HL-60/S4 (cell line): Measurements from ENCODE around the gene ANKRD6.
"Not testable (repeated sequence)": the region's sequence is repeated elsewhere in the genome, so short reads cannot be mapped to it uniquely, and the experiment has no call there.

ENCODE experiments used
- in situ Hi-C: fragments of 300-500 bp; cut with MboI; formaldehyde crosslinking; loops from 2 replicates; pipeline ENCODE4 v1.14.3; 2022; ENCODE audit warnings: low sequenced_read_pairs

The ANKRD6 gene

DNA sequence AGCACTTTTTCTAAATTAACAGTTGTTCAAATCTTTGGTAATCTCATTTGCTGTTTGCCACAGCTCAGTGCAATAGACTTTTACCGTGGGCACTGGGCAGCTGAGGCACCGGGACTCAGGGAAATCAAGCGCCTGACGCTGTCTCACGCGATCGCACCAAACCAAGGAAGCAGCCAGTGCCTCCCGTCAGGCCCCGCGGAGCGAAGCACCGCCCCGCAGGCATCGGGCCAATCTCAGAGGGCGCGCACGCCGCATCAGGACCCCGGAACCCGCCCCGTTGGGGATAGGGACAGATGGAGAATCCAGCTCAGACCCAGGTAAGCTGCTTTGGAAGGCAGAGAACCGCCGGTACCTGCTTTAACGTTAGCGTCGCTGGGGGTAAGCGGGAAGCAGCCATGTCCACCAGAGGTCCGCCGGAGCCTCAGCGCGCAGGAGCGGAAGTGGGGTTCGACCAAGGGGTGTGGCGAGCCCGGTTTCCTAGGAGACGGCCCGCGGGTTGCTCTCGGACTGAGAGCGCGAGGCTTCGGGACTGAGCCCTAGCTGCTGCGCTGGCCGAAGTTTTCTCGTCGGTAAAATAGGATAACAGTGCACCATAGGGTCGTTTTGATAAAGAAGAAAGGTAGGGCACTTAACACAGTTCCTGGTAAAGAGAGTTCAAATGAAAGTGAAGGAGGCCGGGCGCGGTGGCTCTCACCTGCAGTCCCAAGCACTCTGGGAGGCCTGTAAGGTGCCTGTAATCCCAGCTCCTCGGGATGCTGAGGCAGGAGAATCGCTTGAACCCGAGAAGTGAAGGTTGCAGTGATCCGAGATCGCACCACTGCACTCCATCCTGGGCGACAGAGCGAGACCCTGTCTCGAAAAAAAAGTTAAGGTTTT is 205.6 kb downstream of the ANKRD6 start, which contains the start of gene LYRM2:
Gene LYRM2, minus strand, starts transcription at position 428 of the 876 bp plus-strand sequence. Its CDS starts 31 bp downstream, at position 397.
- in situ Hi-C loops = no loop called here

DNA sequence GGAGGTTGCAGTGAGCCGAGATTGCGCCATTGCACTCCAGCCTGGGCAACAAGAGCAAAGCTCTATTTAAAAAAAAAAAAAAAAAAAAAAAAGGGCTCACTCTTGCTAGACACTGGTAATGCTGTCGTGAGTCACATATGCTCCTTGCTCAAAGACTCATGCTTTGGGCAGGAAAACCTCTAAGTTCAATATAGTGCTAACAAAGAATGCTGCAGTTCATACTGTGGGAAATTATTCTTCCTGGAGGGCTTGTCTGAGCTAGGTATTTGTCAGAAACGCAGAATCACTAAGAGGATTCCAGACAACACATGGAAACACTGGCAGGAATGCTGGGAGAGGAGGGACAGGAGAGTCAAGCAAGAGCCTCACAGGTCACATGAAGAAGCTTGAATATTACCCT is 207.9 kb downstream of the ANKRD6 start:
- in situ Hi-C loops = no loop called here

DNA sequence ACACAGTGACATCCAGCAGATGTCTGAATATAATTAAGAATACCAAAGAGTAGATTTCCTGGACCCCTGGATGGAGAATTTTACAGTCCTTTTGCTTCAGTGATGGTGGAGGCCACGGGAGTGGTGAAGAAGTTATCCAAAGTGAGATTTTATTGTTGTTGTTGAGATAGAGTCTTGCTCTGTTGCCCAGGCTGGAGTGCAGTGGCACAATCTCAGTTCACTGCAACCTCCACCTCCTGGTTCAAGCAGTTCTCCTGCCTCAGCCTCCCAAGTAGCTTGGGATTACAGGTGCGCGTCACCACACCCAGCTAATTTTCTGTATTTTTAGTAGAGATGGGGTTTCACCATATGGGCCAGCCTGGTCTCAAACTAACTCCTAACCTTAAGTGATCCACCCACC is 208.6 kb downstream of the ANKRD6 start:
- in situ Hi-C loops = not testable (repeated sequence)

DNA sequence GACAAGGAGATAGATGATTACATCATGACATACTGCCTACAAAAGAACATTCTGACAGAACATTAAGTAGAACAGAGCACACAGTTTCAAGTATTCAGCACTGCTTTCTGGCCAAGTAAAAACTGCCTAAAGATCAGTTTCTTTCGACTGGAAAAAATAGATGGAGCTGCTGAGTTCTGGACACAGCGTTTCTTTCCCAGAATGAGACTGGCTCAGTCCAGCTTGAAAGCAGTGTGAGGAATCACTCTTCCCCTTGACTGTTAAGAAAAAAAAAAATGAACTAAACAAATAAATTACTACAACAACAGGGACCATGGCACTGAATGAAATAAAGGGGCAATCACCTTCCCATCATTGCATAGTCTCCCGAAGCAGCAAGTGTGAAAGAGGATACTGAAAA is 210.0 kb downstream of the ANKRD6 start:
- in situ Hi-C loops = no loop called here

DNA sequence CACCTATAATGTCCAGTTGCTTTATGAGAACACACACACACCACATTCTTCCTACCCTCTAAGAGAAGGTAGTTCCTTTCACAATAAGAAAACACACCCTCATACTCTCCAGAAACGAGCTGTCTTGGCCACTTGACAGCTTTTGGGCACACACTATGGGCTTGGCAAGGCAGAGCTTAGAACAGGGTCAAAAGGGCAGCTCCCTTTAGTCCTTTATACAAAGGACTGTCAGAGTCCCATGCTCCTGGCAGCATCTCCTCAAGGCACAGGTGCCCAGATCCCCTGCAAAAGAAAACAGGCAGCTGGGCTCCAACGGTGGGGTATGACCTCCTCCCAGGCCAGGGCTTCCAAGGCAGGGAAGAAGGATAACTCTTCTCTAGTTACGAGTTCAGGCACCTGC is 210.5 kb downstream of the ANKRD6 start:
- in situ Hi-C loops = no loop called here

DNA sequence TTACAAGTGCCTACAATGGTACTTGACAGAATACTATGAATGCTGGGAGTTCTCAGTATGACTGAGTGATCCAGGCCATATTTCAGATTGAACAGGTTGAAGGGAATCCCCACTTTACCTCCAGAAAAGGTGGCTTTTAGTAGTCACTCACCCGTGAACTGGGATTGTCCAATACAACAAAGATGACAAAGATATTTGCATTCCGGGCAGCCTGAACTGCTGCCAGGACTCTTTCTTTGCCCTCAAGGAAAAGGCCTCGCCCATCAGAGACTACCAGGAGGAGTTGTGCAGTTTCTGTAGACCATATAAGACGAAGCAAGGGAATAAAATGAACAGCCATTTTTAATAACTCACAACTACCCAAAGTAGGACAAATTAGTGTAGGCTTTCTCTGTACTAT is 211.9 kb downstream of the ANKRD6 start:
- in situ Hi-C loops = no loop called here

DNA sequence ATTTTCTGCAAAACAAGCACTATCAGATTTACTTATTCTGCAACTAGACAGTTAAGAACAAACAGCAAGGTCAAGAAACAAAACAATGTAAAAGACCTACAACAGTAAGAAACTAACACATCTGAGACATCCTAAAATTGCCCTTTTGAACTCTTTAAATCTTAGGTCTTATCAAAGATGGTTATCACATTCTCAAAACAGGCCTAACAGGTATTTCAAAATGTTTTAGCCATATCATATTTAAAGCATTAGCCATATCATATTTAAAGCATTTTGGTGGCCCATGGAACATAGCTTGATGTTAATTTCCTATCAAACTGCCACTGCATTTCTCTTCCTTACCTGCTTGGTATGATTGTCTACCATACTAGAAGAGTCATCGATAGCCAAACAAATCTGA is 216.7 kb downstream of the ANKRD6 start:
- in situ Hi-C loops = no loop called here

DNA sequence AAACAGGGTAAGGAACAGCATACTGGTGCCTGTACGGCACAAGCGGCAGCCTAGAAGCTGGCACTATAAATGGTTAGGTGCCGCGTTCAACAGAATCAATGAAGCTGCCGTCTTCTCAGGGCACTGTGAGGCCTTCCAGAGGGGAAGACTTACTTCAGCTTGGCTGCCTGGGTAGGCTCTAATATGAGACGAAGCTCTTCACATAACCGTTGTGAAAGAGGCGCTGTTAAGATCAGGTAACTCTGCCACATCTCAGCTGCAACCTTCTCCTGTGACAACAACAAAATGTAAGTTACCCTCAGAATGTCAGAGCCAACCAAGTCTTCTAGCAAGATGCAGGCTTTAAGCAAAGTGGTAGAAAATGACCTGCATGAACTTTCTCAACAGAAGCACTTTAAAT is 217.6 kb downstream of the ANKRD6 start:
- in situ Hi-C loops = no loop called here

DNA sequence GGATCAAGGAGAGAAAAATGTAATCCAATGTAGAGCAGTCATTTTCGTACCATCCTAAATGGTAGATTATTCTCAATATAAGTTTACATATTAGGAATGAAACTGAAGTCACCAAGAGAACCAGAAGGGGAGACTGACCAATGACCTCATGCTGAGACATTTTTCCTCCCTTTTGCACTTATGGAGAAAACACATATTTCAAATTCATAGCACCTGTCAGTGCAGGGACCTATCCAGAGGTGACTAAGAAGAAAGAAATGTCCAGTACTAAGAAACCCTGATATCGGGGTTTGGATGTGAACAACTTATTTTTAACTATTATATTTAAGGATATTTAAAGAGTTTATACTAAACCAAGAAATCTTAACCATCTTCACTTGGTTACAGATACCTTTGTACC is 222.2 kb downstream of the ANKRD6 start:
- in situ Hi-C loops = no loop called here

DNA sequence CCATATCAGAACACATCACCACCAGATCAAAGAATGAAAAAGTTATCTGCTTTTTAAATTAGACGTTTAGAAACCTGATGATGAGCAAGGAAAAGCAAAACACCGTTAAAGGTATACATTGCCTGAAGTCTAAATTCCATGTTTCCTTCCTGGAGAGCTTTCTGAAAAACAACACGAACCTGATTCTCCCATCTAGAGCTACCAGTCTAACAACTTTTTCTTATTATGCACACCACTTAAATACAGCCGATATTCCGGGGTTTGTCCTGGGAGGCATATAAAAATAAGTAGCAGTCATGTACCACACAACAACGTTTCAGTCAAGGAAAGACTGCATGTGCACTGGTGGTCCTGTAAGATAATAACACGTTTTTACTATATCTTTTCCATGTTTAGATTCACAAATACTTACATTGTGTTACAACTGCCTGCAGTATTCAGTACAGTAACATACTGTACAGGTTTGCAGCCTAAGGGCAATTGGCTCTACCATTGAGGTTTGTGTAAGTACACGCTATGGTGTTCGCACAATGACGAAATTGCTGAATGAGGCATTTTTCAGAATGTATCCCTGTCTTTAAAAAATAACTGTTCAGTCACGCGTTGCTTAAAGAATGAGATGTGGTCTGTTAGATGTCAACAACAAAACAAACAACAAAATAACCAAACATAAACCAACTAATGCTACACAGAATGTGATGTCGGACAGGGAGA is 224.7 kb downstream of the ANKRD6 start:
- in situ Hi-C loops = no loop called here

DNA sequence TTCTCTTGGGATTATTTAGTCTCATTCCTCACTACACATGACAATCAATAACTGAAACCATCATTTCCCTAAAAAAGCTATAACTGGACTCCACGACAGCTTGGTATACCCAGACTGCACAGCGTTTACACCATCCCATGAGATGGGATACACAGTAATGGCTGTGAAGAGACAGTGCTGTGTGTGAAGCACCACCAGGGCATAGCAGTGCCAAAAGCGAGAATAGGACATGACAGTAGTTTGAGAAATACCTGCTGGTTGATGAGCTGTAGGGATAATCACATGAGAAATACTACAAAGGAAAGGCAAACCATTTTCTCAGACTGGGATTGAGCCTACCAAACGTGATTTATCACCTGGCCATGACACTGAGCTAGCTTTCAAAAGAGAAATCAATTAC is 228.0 kb downstream of the ANKRD6 start:
- in situ Hi-C loops = no loop called here

DNA sequence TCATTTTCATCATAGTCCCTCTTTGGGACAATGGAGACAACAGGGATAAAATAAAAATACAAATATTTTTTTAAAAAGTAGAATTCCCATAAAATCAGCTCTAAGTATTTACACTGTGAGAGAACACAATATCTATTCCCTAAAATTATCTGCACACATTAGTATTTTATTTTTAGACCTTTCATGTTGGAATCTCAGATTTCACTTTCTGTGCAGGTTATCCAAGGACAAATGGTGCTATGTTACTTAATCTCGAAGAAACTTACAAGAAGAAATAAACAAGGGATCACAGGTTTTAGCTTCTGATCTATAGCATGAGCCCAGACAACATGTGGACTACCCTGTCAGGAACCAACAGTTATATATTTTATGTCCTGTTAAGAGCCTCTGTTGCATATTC is 228.6 kb downstream of the ANKRD6 start:
- in situ Hi-C loops = no loop called here

DNA sequence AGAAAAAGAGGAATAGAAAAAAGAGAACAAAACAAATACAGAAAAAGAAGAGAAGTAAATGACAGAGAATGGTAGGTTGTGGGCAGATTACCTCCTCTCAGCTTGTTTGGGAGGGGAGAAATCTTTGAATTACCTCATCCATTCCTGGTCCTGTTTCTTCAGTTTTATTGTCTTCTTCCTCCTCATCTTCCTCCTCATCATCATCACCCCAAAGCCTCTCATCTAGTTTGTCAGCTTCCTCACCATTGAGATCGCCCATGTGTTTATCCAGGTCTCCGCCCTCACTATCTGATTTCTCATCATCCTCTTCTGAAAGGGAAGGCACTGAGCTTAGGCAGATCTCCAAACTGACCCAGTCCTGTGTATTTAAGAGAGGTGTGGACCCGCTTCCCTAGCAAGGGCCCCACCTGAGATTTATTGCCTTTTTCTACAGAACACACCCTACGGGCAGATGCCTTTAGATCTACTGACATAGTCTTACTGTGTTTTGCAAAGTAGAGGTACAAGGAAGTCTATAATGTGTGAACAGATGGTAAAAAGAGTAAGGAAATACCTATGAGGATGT is 229.8 kb downstream of the ANKRD6 start:
- in situ Hi-C loops = no loop called here

DNA sequence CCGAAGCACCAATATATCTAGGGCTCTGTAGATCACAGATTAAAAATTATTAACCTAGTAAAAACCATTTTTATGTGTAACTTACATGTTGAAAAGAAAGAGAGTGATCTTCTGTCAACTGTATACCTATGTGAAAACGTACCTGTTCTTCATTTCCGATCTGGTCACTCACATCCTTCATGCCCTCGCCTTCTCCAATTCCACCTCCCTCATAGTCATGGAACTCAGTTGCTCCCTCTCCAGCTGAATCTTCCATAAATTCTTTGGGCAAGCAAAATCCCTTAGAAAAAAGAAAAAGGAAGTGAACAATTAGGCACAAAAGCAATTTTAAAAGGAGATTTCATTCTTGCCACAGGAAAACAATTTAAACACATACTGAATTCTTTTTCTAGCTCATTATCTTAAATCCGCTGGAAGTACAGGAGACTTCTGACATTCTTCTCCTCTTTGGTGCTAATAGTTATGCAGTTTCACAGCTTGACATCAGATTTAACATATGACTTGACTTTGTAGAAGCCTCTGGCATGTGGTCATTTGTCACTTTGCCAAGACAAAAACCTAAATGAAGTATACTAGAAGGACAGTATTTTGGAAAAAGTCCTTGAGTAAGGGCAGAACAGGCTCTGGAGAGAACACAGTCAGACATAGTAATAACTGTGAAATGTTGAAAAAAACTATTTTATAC is 235.1 kb downstream of the ANKRD6 start:
- in situ Hi-C loops = no loop called here

DNA sequence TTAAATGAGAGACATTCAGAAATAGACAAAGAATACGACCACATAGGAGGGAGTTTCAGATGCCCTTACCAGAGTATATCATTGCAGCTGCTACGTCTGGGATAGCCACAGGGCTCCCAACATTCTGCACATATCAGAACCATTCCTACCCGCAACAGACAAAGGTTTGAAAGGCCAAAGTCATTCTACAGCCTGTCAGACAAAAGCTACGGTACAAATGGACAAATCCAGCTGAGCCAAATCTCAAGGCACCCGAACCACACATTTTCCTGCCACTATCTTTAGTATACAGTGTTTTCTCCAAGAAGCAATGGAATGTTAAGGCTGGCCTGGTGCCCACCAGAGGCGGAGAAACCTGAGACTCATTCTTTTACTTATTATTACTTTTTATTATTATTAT is 236.1 kb downstream of the ANKRD6 start:
- in situ Hi-C loops = no loop called here

DNA sequence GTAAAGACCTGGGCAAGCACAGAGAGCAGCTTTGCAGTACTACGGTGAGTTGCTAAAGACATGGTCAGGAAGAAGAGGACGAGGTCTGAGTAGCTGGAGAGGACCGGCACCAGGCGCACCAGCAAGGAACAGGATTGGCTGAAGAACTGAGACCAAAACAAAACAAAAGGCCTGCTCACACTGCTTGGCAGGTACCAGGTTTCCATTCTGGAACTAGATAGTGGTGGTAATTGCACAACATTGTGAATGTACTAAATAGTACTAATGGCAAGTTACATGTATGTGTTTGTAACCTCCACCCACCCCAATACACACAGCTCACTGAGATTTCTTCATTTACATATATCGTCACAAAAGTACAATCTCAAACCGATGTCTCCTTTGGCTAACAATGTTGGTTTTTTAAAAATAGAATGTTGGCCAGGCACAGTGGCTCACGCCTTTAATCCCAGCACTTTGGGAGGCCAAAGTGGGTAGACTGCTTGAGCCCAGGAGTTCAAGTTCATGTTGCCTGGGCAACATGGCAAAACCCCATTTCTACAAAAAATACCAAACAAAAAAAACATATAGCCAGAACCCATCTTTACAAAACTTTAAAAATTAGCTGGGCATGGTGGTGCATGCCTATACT is 238.1 kb downstream of the ANKRD6 start:
- in situ Hi-C loops = no loop called here

DNA sequence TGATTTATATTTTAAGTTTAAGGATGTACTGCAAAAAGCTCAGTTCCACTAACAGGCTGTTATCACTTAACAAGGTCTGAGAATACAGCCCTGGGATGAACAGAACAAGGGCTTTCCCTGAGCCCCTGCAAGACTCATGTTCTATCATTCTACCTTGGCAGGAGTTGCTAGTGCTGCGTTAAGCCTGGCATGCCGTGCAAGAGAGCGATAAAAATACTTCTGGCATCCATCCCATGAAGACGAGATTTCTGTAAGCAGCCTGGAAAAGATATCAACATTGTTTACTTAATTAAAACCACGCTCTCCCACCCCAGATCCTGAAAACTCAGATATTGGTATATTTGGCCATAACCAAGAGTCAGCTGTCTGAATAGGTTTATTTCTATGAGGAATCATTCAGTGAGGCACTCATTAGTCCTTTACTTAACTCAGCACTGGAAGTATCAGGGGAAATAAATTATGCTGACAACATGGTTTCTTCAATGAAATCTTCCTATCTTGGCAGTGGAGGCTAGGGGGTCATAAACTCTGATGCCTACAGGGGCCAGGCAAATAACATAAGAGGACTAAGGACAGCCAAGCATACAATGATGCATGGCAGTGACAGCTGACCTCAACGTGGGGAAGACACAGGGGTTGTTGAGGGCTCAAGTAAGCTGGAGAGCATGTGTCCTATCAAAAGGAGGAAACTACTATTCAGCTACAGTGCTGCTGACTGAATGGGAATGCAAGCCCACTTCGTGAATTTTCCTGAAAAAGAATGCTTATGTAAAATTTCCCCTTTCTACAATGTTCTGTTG is 243.2 kb downstream of the ANKRD6 start:
- in situ Hi-C loops = no loop called here

DNA sequence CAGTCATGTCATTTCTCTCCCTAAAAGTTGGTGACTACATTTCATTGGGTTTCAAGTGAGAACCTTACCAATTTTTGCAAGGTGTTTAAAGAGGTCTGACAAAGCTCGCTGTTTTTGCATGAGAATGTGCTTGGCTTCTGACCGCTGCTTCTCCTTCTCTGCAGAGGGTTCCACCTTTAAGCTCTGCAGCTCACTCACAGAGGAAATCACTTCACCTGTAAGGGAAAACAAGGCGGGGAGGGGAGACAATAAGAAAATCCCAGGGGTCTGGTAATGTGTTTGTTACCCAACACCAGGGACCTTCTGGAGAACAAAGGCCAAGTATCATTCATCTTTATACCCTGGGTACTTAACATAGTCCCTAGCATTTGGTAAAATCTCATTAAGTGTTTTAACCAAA is 245.6 kb downstream of the ANKRD6 start:
- in situ Hi-C loops = no loop called here

DNA sequence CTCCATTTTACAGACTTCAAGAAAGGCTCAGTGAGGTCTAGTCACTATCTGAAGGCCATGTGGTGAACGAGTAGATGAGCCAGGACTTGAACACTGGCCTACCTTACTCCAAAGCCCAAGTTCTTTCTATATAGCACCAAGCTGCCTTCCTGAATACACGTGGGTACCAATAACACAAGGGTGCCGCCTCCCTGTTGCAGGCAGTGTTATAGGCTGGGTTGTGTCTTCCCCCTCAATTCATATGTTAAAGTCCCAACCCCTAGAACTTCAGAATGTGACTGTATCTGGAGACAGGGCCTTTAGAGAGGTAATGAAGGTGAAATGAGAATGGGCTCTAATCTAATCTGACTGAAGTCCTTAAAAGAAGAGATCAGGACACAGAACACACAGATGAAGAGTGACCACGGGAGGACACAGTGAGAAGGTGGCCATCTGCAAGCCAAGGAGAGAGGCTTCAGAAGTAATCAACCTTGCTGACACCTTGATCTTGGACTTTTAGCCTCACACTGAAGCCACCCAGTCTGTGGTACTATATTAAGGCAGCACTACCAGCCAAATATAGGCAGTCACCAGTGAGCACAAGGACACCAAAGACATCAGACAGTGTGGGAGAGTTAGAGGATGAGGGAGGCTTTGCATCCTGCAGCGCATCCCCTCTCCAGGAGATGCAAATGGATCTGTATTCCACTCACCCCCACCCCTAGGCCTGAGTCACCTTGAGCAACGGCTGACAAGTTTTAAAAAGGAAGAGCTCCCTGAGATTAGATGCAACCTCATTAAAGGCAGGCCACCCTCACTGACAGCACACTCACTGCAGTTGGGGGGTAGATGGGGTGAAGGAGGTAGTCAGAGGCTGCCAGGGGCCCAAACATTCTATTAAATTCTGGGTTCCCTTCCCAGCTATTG is 246.5 kb downstream of the ANKRD6 start:
- in situ Hi-C loops = no loop called here
